ENCODE results near the gene ATP6V1C2.
"Not testable (repeated sequence)": the region's sequence is repeated elsewhere in the genome, so short reads cannot be mapped to it uniquely, and the experiment has no call there.

Gene ATP6V1C2

GRCh38 chr2:10817413-10817812, 96.0 kb downstream of the ATP6V1C2 start:
- no peak for DNase-seq

DNA sequence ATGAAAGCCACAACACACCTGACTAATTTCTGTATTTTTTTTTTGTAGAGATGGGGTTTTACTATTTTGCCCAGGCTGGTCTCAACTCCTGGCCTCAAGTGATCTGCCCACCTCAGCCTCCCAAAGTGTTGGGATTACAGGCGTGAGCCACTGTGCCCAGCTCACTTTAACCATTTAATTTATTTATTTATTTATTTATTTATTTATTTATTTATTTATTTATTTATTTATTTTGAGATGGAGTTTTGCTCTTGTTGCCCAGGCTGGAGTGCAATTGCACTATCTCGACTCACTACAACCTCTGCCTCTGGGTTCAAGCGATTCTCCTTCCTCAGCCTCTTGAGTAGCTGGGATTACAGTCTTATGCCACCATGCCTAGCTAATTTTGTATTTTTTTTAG, 96.9 kb downstream of the ATP6V1C2 start:
- DNase-seq = not testable (repeated sequence)

DNA sequence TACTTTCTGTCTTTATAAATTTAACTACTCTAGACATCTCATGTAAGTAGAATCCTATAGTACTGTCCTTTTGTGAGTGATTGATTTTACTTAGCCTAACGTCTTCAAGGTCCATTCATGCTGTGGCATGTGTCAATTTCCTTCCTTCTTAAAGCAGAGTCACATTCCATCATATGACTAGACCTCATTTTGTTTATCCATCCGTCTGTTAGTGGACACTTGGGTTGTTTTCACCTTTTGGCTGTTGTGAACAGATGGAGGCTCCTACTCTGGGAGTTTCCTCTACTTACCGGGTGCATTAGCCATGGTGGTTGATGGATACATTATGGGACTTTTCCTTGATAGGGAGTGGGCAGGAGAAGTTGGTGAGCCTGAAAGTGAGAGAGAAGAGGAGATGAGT, 97.6 kb downstream of the ATP6V1C2 start:
- DNase-seq = no peak

DNA sequence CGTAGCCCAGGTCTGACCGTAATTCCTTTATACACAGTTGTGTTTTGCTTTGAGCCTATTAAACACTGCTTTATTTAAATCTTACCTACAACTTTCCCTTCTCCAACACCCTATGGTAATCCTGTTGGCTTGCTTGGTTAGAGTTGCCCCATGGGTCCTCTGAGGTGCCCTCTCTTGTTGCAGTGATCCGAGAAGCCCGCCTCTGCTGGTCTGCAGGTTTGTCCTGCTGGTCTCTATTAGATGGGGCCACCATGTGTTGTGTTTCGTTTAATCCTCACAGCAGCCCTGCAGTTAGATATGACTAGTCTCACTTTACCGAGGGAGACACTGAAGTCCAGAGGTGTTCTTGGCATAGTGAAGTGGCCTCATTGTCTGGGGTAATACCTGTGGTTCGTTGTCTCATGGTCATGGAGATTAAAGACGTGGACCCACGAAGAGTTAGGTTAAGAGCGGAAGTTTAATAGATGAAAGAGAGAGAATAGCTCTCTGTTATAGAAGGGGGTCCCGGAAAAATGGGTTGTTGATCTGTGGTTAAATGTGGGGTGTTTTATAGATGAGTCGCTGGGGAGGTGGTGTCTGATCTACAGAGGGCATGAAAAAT, 98.4 kb downstream of the ATP6V1C2 start:
- DNase-seq = no peak

GRCh38 chr2:10820562-10820961, 99.1 kb downstream of the ATP6V1C2 start:
- no peak for DNase-seq

GRCh38 chr2:10820978-10821695, 99.7 kb downstream of the ATP6V1C2 start:
- DNase-seq = no peak

DNA sequence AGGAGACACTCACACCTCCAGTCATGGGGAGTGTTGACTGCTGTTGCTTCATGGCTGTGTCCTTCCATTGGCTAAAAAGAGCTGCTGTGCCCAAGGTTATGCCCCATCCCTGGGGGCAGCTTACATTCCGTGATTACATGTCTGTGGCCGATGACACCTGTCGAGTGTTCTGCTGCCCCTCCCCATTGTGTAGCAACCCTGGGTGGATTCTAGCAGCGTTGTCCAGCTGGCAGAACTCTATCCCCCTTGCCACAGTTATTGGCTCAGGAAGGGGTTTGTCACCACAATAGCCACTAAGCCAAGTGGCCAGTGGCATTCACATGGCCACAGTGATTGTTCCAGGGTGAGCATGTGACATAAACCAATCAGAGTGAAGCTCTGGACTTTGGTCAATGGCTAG, 102.8 kb downstream of the ATP6V1C2 start:
- no peak for DNase-seq

GRCh38 chr2:10826026-10826425, 104.6 kb downstream of the ATP6V1C2 start:
- DNase-seq = no peak

GRCh38 chr2:10826625-10827024, 105.2 kb downstream of the ATP6V1C2 start:
- no peak for DNase-seq

DNA sequence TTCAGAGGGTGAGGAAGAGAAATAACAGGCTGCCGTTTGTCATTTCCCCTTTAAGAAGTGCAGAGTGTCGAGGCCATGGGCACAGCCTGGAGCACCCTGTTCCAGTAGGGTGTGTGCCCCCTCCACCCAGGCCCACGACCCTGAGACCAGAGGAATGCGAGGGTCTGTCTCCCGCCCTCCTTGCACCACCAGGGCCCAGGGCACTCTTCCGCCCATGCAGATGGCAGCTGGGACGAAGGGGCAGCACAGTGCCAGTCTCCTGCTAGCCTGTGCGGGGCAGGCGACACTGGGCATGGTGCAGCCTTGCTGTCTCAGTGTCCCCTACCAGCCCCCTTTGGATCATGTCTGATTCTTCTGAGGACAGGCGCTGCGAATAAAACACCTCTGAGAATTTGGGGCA, 106.9 kb downstream of the ATP6V1C2 start:
- DNase-seq = no peak

DNA sequence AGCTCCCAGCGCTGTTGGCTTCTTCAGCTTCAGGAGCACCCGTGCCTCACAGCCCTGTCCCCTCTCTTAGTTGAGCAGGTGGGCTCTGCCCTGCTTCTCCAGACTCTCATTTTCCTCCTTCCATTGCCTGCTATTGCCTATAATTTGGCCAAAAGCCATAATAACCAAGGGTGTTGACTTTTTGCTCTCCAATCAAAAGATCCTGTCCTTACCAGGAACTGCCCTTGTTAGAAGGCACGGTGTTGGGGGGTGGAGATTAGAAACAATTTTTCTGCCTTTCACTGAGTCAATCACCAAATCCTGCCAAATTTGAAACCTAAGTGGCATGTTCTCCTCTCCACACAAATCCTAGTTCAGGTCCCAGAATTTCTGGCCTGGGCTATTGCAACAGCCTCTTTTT, 107.9 kb downstream of the ATP6V1C2 start:
- DNase-seq = no peak

- no peak for DNase-seq
These were observed 108.8 kb downstream of the ATP6V1C2 start for GRCh38 chr2:10830203-10830602.

DNA sequence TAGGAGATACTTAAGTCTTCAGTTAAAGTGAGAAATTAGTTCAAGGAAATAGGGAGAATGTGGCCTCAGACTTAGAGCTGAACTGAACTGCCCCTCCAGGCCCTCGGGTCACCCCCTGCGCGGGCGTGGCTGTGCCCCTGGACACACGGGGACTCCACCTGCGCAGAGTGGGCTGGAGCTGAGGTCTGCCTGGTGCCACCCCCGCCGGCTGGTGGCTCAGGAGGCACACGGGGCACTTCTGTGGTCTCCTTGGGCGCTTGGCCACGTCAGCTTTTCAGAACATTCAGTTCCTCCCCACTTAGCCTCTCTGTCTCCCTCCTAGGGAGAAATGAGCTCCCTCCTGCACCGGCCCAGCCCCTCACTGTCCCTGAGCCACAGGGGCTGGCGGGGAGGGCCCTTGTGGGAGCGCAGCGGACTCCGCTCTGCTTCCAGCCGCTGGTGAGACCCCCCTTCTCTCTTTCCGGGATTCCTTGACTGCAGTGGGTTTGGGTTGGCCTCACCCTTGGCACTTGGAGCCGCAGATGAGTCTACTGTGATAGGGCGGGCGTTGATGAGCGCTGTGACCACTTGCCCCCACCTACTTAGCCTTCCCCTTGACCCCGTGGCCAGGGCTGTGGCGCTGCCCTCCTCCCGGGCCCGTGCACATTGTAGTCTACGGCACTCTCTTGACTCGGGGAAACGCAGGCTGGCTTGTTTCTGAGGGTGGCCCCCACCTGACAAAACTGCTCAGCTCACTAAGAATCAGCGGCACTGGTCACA, 109.4 kb downstream of the ATP6V1C2 start:
- DNase-seq = no peak

DNA sequence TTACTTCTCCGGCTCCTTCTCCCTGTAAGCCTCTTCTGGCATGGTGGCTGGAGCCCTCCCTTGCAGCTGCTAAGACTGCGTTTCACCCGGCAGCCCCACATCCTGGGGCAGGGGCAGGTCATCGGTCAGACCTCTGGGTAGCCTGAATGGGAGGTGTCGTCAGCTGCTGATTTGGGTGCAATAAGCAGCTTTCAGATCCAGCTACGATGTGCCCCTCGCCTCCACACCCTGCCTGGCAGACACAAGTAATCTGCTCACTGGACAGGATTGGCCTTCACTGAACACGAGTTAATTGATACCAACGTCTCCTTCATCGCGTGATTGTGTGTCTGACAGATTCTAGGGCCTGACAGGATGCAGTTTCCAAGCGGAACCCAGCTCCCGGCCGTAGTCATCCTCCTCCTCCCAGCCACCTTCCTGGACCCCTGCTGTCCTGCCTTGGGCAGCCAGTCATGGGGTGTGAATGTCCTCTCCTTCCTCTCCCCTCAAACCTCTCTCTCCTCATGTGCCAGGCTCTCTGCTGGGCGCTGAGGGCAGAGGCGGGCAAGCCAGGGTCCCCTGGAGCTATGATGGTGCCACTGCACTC, 110.1 kb downstream of the ATP6V1C2 start:
- no peak for DNase-seq

- DNase-seq = peak in 1 of 2 experiments; percentile 27
These were observed 110.9 kb downstream of the ATP6V1C2 start for GRCh38 chr2:10832203-10832936.

- no peak for DNase-seq
These were observed 111.6 kb downstream of the ATP6V1C2 start for GRCh38 chr2:10833021-10833420.

- no peak for DNase-seq
These were observed 112.7 kb downstream of the ATP6V1C2 start for GRCh38 chr2:10834068-10834655.
